Parathyroid adenoma (tissue), 2 donors: ENCODE measurements around the gene KCNB1.

Experiments
- H2AFZ ChIP-seq: fragments of 300-600 bp; sonication (generic); one replicate; pipeline ENCODE4 v1.7.0; 2017; ENCODE audit warnings: antibody characterized with exemption, mild to moderate bottlenecking
- H3K27ac ChIP-seq: fragments of 300-600 bp; sonication (generic); one replicate; pipeline ENCODE4 v1.7.0; 2017
- H3K27me3 ChIP-seq: fragments of 300-600 bp; sonication (generic); one replicate; pipeline ENCODE4 v1.7.0; 2017; ENCODE audit warnings: low read length; ENCODE audit not compliant: control insufficient read depth, insufficient read depth
- H3K36me3 ChIP-seq: fragments of 300-600 bp; sonication (generic); one replicate; pipeline ENCODE4 v1.7.0; 2017; ENCODE audit warnings: low read length; ENCODE audit not compliant: control insufficient read depth, insufficient read depth
- H3K4me1 ChIP-seq: fragments of 300-600 bp; sonication (generic); one replicate; pipeline ENCODE4 v1.7.0; 2017; ENCODE audit warnings: control low read depth
- H3K4me2 ChIP-seq: fragments of 300-600 bp; sonication (generic); one replicate; pipeline ENCODE4 v1.7.0; 2017; ENCODE audit warnings: low read length
- H3K4me3 ChIP-seq: fragments of 300-600 bp; sonication (generic); one replicate; pipeline ENCODE4 v1.7.0; 2017; ENCODE audit warnings: low read depth, low read length
- H3K79me2 ChIP-seq: fragments of 300-600 bp; sonication (generic); one replicate; pipeline ENCODE4 v1.7.0; 2017; ENCODE audit warnings: control low read depth
- H3K9ac ChIP-seq: fragments of 300-600 bp; sonication (generic); one replicate; pipeline ENCODE4 v1.7.0; 2017; ENCODE audit warnings: mild to moderate bottlenecking
- H3K9me3 ChIP-seq: fragments of 300-600 bp; sonication (generic); one replicate; pipeline ENCODE4 v1.7.0; 2017; ENCODE audit warnings: low read length; ENCODE audit not compliant: control insufficient read depth
- TF ChIP-seq, protein P1 (sequence below): fragments of 300-600 bp; sonication (generic); IDR thresholded peaks from one replicate; pipeline ENCODE4 v1.7.0; 2017; ENCODE audit warnings: antibody characterized with exemption, mild to moderate bottlenecking
- donor health status: primary hyperparathyroidism.

The KCNB1 gene

GRCh38 chr20:49469060-49469459 is 13.4 kb downstream of the KCNB1 start:
- Histone ChIP-seq H3K36me3 (no peaks in the 10 kb centered on the region), H2AFZ (no peak overlapping the region), H3K79me2 (no peaks in the 10 kb centered on the region), H3K27me3 (no peaks in the 10 kb centered on the region), H3K27ac (no peak overlapping the region), H3K4me1 (no peaks in the 10 kb centered on the region), H3K9me3 (no peaks in the 10 kb centered on the region), H3K4me3 (no peak overlapping the region), H3K4me2 (no peak overlapping the region), H3K9ac (no peak overlapping the region)
- TF ChIP-seq, protein P1, sequence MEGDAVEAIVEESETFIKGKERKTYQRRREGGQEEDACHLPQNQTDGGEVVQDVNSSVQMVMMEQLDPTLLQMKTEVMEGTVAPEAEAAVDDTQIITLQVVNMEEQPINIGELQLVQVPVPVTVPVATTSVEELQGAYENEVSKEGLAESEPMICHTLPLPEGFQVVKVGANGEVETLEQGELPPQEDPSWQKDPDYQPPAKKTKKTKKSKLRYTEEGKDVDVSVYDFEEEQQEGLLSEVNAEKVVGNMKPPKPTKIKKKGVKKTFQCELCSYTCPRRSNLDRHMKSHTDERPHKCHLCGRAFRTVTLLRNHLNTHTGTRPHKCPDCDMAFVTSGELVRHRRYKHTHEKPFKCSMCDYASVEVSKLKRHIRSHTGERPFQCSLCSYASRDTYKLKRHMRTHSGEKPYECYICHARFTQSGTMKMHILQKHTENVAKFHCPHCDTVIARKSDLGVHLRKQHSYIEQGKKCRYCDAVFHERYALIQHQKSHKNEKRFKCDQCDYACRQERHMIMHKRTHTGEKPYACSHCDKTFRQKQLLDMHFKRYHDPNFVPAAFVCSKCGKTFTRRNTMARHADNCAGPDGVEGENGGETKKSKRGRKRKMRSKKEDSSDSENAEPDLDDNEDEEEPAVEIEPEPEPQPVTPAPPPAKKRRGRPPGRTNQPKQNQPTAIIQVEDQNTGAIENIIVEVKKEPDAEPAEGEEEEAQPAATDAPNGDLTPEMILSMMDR: no peak

GRCh38 chr20:49468412-49468811 is 14.1 kb downstream of the KCNB1 start:
- Histone ChIP-seq H3K79me2 (no peaks in the 10 kb centered on the region), H3K27ac (no peak overlapping the region), H3K9ac (no peak overlapping the region), H3K9me3 (no peaks in the 10 kb centered on the region), H3K27me3 (no peaks in the 10 kb centered on the region), H3K4me3 (no peak overlapping the region), H3K36me3 (no peaks in the 10 kb centered on the region), H3K4me1 (no peaks in the 10 kb centered on the region), H3K4me2 (no peak overlapping the region), H2AFZ (no peak overlapping the region)
- TF ChIP-seq, protein P1: no peak

DNA sequence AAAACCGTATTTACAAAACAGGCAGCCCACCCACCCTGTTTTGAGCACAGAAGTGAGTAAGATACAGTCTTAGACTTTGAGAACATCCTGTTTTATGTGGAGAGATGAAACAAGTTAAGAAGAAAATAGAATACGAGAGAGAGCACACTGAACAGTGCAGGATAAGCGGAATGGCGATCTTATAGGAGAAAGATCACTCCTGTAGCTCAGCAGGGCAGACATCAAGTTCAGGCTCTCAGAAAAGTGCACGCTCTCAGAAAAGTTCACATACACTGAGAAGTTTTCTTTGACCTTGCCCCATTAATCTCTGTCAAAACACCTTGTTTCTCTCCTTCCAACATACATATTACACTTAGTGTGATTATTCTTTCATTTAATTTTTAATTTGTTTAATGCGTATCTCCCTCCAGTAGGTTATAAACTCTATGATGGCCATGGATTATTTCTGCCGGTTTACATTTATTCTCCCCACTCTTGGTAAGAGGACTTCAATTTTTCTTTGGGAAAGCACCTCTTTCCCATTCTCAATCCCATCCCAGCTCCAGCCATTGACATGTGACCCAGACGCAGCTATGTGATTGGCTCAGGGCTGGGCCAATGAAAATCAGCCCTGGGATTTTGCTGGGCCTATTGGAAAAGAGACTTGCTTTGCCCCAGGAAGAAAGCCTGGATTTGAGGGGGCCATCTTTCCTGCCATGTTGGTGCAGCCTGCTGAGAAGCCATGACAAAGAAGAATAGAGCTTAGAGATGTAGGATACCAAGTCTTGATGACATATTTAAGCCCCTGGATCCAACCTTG is 16.2 kb downstream of the KCNB1 start:
- Histone ChIP-seq H3K4me3 (no peak overlapping the region), H3K27ac (no peak overlapping the region), H3K9me3 (no peaks in the 10 kb centered on the region), H3K9ac (no peak overlapping the region), H3K4me1 (no peaks in the 10 kb centered on the region), H2AFZ (no peak overlapping the region), H3K27me3 (no peaks in the 10 kb centered on the region), H3K79me2 (no peaks in the 10 kb centered on the region), H3K4me2 (no peak overlapping the region), H3K36me3 (no peaks in the 10 kb centered on the region)
- TF ChIP-seq, protein P1: no peak

GRCh38 chr20:49464556-49464955 is 17.9 kb downstream of the KCNB1 start:
- H3K79me2 ChIP-seq: no peaks in the 10 kb centered on the region
- H3K27me3 ChIP-seq: no peaks in the 10 kb centered on the region
- no peak overlapping the region for H3K4me3 ChIP-seq
- no peaks in the 10 kb centered on the region for H3K36me3 ChIP-seq
- no peaks in the 10 kb centered on the region for H3K9me3 ChIP-seq
- H3K27ac ChIP-seq: no peak overlapping the region
- no peaks in the 10 kb centered on the region for H3K4me1 ChIP-seq
- TF ChIP-seq, protein P1: no peak
- H3K9ac ChIP-seq: no peak overlapping the region
- no peak overlapping the region for H2AFZ ChIP-seq
- no peak overlapping the region for H3K4me2 ChIP-seq

- no peak overlapping the region for H3K4me2 ChIP-seq
- no peaks in the 10 kb centered on the region for H3K36me3 ChIP-seq
- no peak overlapping the region for H3K9ac ChIP-seq
- no peak overlapping the region for H3K27ac ChIP-seq
- H3K4me1 ChIP-seq: no peaks in the 10 kb centered on the region
- no peak overlapping the region for H2AFZ ChIP-seq
- H3K9me3 ChIP-seq: no peaks in the 10 kb centered on the region
- H3K4me3 ChIP-seq: no peak overlapping the region
- H3K79me2 ChIP-seq: no peaks in the 10 kb centered on the region
- TF ChIP-seq, protein P1: no peak
- H3K27me3 ChIP-seq: no peaks in the 10 kb centered on the region
These were observed 19.8 kb downstream of the KCNB1 start for GRCh38 chr20:49462626-49463025.
